Cardiac fibroblast (primary cell): ENCODE data around the gene TM4SF4.
A peak's percentile ranks its signal among the peaks of the same experiment; 100 is the strongest.

Source experiments
- DNase-seq, 2 donors: peaks; one replicate each; pipeline versions ENCODE4 v3.0.0 to v3.0.0-alpha.2; 2010; ENCODE audit warnings: low read depth in 2 of 2
- H3K4me3 ChIP-seq, 2 donors: replicated peaks in 1 of 2; 1 replicate in 1 of 2; 2 replicates in 1 of 2; pipeline ENCODE4 v1.5.1; 2011; ENCODE audit warnings: low read depth in 2 of 2, low read length in 2 of 2, mild to moderate bottlenecking in 2 of 2, moderate library complexity in 1 of 2
- TF ChIP-seq, protein P1 (sequence below): IDR thresholded peaks from one replicate; pipeline ENCODE4 v1.5.1; 2011; ENCODE audit warnings: low read depth, mild to moderate bottlenecking, low read length, inconsistent platforms

TM4SF4 gene

DNA sequence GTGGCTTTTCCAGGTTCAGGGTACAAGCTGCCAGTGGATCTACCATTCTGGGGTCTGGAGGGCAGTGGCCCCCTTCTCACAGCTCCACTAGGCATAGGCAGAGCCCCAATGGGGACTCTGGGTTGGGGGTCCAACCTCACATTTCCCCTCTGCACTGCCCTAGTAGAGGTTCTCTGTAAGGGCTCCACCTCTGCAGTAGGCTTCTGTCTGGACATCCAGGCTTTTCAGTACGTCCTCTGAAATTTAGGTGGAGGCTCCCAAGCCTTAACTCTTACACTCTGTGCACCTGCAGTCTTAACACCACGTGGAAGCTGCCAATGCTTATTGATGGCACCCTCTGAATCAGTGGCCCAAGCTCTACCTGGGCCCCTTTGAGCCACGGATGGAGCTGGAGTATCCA is 22.5 kb upstream of the TM4SF4 start:
- no peak for DNase-seq
- H3K4me3 ChIP-seq = no peak overlapping the region
- TF ChIP-seq, protein P1, sequence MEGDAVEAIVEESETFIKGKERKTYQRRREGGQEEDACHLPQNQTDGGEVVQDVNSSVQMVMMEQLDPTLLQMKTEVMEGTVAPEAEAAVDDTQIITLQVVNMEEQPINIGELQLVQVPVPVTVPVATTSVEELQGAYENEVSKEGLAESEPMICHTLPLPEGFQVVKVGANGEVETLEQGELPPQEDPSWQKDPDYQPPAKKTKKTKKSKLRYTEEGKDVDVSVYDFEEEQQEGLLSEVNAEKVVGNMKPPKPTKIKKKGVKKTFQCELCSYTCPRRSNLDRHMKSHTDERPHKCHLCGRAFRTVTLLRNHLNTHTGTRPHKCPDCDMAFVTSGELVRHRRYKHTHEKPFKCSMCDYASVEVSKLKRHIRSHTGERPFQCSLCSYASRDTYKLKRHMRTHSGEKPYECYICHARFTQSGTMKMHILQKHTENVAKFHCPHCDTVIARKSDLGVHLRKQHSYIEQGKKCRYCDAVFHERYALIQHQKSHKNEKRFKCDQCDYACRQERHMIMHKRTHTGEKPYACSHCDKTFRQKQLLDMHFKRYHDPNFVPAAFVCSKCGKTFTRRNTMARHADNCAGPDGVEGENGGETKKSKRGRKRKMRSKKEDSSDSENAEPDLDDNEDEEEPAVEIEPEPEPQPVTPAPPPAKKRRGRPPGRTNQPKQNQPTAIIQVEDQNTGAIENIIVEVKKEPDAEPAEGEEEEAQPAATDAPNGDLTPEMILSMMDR = no peak

DNA sequence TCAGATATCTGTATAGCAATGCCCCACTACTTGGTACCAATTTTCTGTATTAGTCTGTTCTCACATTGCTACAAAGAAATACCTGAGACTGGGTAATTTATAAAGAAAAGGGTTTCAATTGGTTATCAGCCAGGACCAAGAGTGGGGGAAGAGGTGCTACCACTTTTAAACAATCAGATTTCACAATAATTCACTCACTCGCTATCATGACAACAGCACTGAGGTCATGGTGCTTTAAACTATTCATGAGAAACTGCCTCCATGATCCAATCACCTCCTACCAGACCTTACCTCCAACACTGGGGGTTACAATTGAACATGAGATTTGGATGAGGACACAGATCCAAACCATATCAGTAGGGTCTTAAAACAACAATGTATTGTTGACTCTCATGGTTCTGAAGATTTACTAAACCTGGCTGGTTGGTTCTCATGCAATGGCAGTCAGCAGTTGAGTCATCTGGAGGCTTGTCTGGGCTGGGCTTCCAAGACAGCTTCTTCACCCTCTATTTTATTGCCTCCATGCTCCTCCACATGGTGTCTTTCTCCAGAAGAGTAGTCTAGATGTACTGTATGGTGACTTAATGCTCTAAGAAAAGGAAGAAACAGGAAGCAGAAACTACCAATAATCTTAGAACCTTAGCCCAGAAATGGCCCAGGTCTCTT is 21.2 kb upstream of the TM4SF4 start:
- DNase-seq = no peak
- H3K4me3 ChIP-seq = no peak overlapping the region
- TF ChIP-seq, protein P1 = no peak

DNA sequence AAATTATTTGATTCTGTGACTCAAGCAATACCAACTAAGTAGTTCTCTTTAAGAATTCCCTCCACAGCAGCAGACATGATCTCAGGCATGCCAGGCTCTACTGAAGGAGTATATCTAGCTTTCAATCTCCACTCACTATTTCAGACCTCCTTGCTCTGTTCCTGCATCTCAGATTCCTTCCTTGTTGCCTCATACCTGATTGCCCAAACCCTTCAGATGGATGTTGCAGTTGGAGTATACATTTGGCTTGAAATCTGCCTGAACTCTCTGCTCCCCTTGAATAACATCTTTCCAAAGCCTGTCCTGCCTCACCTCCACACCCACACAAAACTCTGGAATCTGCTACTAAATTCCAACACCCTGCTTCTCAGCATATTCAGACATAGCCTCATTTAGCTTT is 19.8 kb upstream of the TM4SF4 start:
- peak in 1 of 2 donors; percentile 37 for DNase-seq
- no peak overlapping the region for H3K4me3 ChIP-seq
- TF ChIP-seq, protein P1 = no peak

DNA sequence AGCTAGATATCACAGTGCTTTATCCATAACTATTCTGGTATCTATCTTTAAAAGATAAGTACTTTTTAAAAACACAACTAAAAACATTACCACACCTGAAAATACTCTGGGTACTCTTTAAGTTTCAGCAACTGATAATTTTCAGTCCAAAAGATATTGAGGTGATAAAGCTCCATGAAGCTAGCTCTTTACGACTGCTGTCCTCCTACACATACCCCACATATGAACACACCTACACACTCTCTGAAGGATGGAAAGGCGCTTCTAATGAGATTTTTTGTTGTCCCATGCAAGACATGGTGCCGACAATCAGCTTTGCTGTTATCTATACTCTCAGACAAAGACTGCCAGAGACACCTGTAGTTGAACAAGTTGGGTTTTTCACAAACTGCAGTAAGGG is 19.1 kb upstream of the TM4SF4 start:
- no peak for DNase-seq
- TF ChIP-seq, protein P1 = no peak
- no peak overlapping the region for H3K4me3 ChIP-seq

DNA sequence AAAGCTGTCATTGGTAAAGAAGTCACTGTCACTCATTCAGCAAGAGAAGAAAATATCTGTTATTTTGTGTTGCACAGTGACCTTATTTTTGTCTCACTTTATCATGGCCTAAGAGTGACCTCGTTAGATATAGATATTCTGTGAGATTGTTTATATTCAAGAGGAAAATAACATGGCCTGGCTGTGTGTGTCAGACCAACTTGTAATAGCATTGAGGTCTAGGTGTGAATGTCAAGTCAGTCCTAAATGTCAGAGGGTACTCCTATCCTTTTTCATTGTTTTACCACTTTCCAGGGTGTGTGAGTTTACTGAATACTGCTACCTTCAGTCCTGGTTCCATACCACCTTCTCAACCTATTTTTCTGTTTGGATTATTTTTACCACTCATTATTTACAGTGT is 18.5 kb upstream of the TM4SF4 start:
- no peak for DNase-seq
- TF ChIP-seq, protein P1 = no peak
- no peak overlapping the region for H3K4me3 ChIP-seq

DNA sequence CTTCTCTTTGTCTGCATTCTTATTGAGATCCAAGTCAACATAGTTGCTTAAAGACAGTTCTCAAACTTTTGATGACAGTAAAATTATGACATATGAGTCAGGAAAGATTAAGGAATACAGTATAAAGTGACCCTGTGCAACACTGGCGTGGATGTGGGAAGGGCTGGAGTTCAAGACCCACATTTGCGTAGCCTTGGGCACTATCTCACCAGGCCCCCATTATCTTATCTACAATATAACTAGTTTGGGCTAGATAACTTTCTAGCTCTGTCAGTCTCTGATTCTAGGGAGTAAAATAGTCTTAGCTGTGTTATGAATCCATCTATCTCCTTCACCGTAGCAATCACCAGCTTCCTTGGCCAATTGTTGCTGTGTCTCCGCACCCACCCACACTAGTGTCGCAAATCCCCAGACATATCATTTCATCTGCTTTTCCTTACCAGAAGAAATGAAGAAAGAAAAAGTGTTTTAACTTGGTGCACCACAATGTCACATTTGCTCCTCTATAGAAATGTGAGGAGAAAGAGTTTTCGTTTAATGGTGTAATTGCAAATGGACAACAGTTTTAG is 14.9 kb upstream of the TM4SF4 start:
- TF ChIP-seq, protein P1 = no peak
- DNase-seq = no peak
- H3K4me3 ChIP-seq = no peak overlapping the region

DNA sequence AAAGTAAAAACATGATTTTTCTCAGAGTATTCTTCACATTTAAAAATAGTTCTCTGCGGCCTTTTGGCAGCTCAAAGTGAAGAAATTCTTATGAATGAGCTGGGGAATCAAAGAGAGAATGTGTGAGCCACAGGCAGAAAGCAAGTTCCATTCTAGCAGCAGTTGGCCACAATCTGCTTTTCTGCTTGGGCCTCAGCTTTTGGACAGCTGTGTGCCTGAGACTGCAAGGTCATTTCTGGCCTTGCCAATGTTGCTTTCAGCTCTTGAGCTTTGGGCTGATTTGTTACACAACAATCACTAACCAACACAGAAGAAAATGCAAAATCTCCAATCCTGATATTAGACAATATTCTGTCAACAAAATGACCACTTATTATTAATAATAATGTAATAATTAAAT is 14.4 kb upstream of the TM4SF4 start:
- TF ChIP-seq, protein P1 = no peak
- H3K4me3 ChIP-seq = no peak overlapping the region
- DNase-seq = peak in 1 of 2 donors; percentile 67
